ENCODE data around the gene UNC13B. TPM values are rescaled to one million over a fixed set of nuclear protein-coding genes. Genes with fewer than 3 reads are reported as not detected.
"Not testable (repeated sequence)": the region's sequence is repeated elsewhere in the genome, so short reads cannot be mapped to it uniquely, and the experiment has no call there.

The UNC13B gene
- total RNA-seq, 1 donor from 2014 or later: 39.9 TPM

DNA sequence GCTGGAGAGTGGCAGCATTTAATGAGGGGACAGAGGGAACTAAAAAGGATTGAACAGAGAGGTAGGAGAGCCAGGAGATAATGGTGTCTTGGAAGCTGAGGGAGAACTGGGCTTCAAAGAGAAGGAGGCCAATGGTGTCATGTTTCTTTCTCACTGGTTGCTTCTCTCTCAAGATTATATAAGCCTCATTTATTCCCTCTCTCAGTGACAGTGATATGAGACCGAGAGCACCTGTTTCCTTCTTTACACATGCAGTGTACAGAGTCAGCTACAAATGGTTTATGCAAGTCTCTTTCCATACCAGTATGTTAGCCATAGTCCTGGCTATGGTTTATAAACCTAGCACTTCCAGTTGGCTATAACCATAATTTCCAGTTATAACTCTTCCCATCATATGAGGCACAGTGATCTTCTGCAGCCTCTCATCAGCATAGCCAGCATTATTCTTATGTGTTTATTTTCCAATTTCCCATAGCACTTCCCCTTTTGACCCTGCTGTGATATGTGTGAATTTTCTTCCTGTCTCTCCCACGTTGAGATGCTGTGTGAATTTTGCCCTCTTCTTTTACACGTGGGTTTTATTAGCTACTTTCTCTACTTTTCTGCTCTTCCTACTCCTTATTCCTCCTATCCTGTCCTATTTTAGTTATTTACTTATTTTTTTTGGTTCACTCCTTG, 71.2 kb downstream of the UNC13B start:
- H3K4me1 Mint-ChIP-seq (ENCODE audit: unreplicated experiment): peaks cover 3% of the 10 kb centered on the region
- no peak overlapping the region for H3K27ac Mint-ChIP-seq (ENCODE audit: unreplicated experiment)
- TF ChIP-seq, protein P1, sequence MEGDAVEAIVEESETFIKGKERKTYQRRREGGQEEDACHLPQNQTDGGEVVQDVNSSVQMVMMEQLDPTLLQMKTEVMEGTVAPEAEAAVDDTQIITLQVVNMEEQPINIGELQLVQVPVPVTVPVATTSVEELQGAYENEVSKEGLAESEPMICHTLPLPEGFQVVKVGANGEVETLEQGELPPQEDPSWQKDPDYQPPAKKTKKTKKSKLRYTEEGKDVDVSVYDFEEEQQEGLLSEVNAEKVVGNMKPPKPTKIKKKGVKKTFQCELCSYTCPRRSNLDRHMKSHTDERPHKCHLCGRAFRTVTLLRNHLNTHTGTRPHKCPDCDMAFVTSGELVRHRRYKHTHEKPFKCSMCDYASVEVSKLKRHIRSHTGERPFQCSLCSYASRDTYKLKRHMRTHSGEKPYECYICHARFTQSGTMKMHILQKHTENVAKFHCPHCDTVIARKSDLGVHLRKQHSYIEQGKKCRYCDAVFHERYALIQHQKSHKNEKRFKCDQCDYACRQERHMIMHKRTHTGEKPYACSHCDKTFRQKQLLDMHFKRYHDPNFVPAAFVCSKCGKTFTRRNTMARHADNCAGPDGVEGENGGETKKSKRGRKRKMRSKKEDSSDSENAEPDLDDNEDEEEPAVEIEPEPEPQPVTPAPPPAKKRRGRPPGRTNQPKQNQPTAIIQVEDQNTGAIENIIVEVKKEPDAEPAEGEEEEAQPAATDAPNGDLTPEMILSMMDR (IDR thresholded peaks at IDR 0.05; ENCODE audit: unreplicated experiment): no peak
- H3K9me3 Mint-ChIP-seq (ENCODE audit: unreplicated experiment): no peaks in the 10 kb centered on the region
- peaks cover 5% of the 10 kb centered on the region for H3K36me3 Mint-ChIP-seq (ENCODE audit: low read depth, unreplicated experiment)
- H3K4me3 Mint-ChIP-seq (ENCODE audit: unreplicated experiment): no peak overlapping the region
- no peaks in the 10 kb centered on the region for H3K27me3 Mint-ChIP-seq (ENCODE audit: unreplicated experiment)
- DNase-seq (ENCODE audit: low spot score): no peak

DNA sequence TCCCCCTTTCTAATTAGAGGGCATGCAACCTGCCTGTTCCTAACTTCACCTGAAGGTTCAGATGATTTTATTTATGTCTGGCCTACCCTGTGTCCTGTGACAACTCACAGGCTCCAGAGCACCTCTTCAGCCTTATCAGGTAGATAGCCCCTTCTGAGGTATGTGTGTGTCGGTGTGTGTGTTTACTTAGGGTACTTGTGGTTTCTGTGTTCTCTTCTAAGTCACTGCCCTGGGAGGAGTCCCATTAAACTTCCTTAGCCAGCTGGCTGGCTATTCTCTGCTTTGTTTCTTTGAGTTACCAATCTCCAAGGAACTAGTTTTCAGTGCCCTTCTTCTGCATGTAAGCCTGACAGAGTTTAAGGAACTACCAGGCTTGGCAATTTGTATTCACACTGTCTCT, 74.9 kb downstream of the UNC13B start:
- no peaks in the 10 kb centered on the region for H3K27me3 Mint-ChIP-seq (ENCODE audit: unreplicated experiment)
- no peak for DNase-seq (ENCODE audit: low spot score)
- no peak overlapping the region for H3K27ac Mint-ChIP-seq (ENCODE audit: unreplicated experiment)
- TF ChIP-seq, protein P1 (IDR thresholded peaks at IDR 0.05; ENCODE audit: unreplicated experiment): no peak
- H3K4me1 Mint-ChIP-seq (ENCODE audit: unreplicated experiment): no peaks in the 10 kb centered on the region
- peaks cover 16% of the 10 kb centered on the region for H3K36me3 Mint-ChIP-seq (ENCODE audit: low read depth, unreplicated experiment)
- no peaks in the 10 kb centered on the region for H3K9me3 Mint-ChIP-seq (ENCODE audit: unreplicated experiment)
- no peak overlapping the region for H3K4me3 Mint-ChIP-seq (ENCODE audit: unreplicated experiment)

DNA sequence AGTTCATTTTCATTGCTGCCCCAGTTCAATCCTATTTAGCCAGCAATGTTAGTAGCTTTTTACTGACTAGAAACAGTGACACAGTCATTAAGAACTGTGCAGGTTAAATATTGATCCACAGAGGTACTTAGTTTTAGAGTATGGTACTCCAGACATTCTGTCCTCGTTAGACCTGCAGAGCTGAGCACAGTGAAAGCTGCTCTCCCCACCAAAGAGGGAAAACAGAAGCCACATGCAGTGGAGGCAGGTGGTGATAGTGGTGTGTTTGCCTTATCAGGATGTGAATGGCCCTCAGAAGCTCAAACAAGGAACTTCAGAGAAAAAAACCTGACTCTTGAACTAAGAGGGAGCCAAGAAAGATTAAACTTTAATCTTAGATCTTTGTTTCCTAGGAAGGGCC, 75.5 kb downstream of the UNC13B start:
- TF ChIP-seq, protein P1 (IDR thresholded peaks at IDR 0.05; ENCODE audit: unreplicated experiment): no peak
- no peak for DNase-seq (ENCODE audit: low spot score)
- no peak overlapping the region for H3K4me3 Mint-ChIP-seq (ENCODE audit: unreplicated experiment)

DNA sequence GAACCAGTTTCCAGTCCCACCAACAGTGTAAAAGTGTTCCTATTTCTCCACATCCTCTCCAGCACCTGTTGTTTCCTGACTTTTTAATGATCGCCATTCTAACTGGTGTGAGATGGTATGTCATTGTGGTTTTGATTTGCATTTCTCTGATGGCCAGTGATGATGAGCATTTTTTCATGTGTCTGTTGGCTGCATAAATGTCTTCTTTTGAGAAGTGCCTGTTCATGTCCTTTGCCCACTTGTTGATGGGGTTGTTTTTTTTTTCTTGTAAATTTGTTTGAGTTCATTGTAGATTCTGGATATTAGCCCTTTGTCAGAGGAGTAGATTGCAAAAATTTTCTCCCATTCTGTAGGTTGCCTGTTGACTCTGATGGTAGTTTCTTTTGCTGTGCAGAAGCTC, 84.1 kb downstream of the UNC13B start:
- not testable (repeated sequence) for H3K4me1 Mint-ChIP-seq (ENCODE audit: unreplicated experiment); H3K27me3 Mint-ChIP-seq (ENCODE audit: unreplicated experiment); H3K36me3 Mint-ChIP-seq (ENCODE audit: low read depth, unreplicated experiment); DNase-seq (ENCODE audit: low spot score); H3K9me3 Mint-ChIP-seq (ENCODE audit: unreplicated experiment); H3K27ac Mint-ChIP-seq (ENCODE audit: unreplicated experiment); H3K4me3 Mint-ChIP-seq (ENCODE audit: unreplicated experiment)

More for the DNA sequence above, 75.5 kb downstream of the UNC13B start:
- Mint-ChIP-seq H3K27ac (ENCODE audit: unreplicated experiment) (no peak overlapping the region), H3K4me1 (ENCODE audit: unreplicated experiment) (no peaks in the 10 kb centered on the region), H3K9me3 (ENCODE audit: unreplicated experiment) (no peaks in the 10 kb centered on the region), H3K36me3 (ENCODE audit: low read depth, unreplicated experiment) (peaks cover 16% of the 10 kb centered on the region), H3K27me3 (ENCODE audit: unreplicated experiment) (no peaks in the 10 kb centered on the region)

DNA sequence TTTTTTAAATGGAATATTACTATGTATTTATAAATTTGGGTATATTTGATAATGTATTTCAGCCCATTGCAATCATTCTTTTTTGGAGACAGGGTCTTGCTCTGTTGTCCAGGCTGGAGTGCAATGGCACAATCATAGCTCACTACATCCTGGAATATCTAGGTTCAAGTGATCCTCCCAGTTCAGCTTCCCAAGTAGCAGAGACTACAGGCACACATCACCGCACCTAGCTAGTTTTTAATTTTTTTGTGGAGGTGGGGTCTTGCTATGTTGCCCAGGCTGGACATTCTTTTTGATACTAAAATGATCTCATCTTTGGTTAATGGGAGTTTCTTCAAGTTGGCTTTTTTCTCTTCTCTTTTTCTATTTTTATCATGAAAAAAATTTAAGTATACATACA, 91.3 kb downstream of the UNC13B start:
- H3K27ac Mint-ChIP-seq (ENCODE audit: unreplicated experiment): no peak overlapping the region
- H3K27me3 Mint-ChIP-seq (ENCODE audit: unreplicated experiment): no peaks in the 10 kb centered on the region
- H3K4me1 Mint-ChIP-seq (ENCODE audit: unreplicated experiment): no peaks in the 10 kb centered on the region
- H3K36me3 Mint-ChIP-seq (ENCODE audit: low read depth, unreplicated experiment): no peaks in the 10 kb centered on the region
- H3K4me3 Mint-ChIP-seq (ENCODE audit: unreplicated experiment): no peak overlapping the region
- H3K9me3 Mint-ChIP-seq (ENCODE audit: unreplicated experiment): no peaks in the 10 kb centered on the region
- TF ChIP-seq, protein P1 (IDR thresholded peaks at IDR 0.05; ENCODE audit: unreplicated experiment): no peak
- no peak for DNase-seq (ENCODE audit: low spot score)

Measured in endothelial cell (in vitro differentiated cells).